OCI-LY1 (cell line): Measurements from ENCODE around the gene SLC19A1.

ENCODE experiments used
- EZH2 ChIP-seq: fragments of 200-600 bp; sonication (generic), shearing (Covaris generic); IDR thresholded peaks from 2 replicates; pipeline ENCODE4 v1.8.0; 2017; ENCODE audit warnings: borderline replicate concordance, mixed run types, mild to moderate bottlenecking, antibody characterized with exemption, low read length, moderate library complexity, mixed read lengths
- TF ChIP-seq, protein P1 (sequence below): fragments of 200-600 bp; sonication (generic), shearing (Covaris generic); IDR thresholded peaks from 2 replicates; pipeline ENCODE4 v1.5.1; 2017; ENCODE audit warnings: mild to moderate bottlenecking, antibody characterized with exemption, low read length, moderate library complexity, mixed read lengths

DNA sequence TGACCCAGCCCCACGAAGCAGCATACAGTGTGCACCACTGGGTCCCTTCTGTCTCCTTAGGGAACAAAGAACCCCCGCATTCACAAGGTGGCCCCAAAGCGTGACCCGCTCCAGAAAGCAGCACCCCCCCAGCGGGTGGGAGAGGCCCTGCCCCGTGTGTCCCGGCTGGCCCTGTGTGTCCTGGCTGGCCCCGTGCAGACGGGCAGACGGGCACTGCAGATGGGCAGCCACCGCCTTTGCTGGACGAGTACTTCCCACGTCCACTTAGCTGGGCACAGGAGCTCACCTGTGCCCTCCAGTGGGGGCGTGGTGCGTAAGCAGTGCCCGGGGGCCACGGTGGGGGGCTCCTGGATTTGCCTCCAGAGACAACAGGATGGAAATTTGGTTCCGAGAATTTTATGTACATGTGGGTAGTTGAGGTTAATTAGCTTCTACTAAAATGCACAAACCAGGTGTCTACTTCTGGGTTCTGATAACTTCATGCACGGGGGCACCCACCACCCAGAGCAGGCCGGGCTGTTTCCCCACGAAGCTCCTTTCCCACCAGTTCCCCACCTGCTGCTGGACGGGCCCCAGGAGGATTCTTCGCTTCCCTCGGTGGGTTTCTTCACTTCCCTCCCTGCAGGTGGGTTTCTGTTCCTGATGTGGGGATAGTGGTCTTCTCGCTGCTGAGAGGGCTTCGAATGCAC lies 33.2 kb upstream of the SLC19A1 start:
- TF ChIP-seq, protein P1, sequence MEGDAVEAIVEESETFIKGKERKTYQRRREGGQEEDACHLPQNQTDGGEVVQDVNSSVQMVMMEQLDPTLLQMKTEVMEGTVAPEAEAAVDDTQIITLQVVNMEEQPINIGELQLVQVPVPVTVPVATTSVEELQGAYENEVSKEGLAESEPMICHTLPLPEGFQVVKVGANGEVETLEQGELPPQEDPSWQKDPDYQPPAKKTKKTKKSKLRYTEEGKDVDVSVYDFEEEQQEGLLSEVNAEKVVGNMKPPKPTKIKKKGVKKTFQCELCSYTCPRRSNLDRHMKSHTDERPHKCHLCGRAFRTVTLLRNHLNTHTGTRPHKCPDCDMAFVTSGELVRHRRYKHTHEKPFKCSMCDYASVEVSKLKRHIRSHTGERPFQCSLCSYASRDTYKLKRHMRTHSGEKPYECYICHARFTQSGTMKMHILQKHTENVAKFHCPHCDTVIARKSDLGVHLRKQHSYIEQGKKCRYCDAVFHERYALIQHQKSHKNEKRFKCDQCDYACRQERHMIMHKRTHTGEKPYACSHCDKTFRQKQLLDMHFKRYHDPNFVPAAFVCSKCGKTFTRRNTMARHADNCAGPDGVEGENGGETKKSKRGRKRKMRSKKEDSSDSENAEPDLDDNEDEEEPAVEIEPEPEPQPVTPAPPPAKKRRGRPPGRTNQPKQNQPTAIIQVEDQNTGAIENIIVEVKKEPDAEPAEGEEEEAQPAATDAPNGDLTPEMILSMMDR = no peak
- no peak for TF ChIP-seq EZH2
